Hypothalamus (tissue), 51 donors: ENCODE measurements around the gene UBE2E2.

Experiments
- DNase-seq, 51 donors: peaks; one replicate each; lab custom pipeline; 2025; lab: John Stamatoyannopoulos, UW

UBE2E2 gene

DNA sequence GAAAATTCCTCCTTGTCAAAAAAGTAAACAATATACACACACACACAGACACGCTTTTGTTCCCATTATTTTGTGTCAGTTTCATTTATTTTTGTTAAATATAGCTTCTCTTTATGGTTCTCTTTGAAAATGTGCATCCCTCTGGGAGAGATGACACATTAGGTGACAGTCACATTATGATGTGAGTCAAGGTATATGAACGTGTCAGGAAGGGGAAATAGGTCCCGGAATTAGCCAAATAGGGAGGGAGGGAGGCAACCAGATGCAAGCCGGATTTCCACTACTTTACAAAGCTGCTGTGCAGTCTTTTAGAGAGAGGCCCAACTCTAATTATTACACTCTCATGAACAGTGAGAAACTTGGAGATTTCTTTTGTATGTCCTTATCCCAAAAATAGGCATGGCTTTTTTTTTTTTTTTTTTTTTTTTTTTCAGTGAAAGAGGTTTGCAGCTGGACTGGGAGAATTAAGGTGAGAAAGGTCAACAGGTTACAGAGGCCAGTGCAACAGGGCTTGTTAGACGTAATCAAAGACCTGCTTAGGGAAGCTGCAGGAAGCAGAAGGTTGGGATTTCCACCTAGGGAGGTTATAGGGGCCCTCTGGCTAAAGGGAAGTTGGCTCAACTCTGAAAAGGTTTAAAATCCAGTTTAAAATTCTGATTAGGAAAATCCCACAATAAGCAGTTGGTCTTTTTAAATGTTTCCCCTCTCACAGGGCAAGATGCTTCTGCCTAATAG is 362.1 kb downstream of the UBE2E2 start:
- DNase-seq = no peak

DNA sequence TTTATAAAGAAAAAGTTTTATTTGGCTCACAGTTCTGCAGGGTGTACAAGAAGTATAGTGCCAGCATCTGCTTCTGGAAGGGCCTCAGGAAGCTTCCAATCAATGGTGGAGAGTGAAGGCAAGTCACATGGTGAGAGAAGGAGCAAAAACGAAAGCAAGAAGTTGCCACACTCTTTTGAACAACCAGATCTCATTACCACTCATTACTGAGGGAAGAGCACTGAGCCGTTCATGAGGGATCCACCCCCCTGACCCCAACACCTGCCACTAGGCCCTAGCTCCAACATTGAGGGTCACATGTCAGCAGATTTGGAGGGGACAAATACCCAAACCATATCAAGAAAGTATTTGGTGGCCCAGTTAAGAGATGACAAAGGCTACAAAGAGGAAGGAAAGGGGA is 363.4 kb downstream of the UBE2E2 start:
- no peak for DNase-seq

DNA sequence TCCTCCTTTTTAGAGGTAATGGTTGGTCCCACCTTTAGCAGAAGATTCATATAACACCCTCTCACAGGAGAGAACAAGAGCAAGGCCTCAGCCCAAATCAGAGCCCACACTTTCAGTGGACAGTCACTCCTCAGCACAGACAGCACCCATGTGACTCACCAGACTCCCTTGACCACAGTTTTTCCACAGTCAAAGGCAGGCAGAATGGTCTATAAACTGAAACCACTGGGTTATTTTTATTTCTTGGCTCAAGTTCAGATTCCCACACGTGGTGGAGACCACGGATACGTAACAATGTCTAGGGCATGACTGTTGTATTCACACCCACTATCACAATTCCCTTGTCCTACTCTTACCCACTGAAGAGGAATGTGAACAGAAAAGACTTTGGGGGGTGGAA is 364.8 kb downstream of the UBE2E2 start:
- no peak for DNase-seq

DNA sequence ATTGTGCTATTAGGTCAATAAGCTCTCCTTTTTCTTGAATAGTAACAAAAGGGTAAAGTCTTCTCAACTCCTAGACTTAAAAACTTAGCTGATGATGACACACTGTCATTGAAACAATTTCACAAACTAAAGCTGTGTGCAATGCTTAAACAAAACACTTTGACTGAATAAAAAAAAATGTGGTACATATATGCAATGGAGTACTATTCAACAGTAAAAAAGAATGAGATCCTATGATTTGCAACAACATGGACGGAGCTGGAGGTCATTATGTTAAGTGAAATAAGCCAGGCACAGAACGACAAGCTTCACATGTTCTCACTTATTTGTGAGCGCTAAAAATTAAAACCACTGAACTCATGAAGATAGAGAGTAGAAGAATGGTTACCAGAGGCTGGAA is 370.7 kb downstream of the UBE2E2 start:
- DNase-seq = no peak

DNA sequence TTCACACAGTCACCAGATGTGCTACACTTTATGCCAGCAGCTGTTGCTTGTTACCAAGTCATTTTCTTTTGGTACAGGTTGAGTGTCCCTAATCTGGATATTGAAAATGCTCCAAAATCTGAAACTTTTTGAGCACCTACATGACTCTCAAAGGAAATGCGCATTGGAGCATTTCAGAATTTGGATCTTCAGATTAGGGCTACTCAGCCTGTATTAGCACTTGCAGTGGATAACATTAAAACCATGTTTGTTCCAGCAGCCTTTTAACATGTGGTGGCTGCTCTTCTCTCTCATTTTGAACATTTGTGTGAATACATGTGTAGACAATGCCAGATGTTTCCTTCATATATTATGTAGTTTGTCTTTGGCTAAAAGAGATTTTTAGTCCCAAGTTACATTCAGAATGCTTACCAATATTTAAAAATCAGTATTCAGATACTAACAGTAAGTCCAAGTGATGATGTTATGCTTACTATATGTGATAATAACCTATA is 371.7 kb downstream of the UBE2E2 start:
- DNase-seq = no peak

DNA sequence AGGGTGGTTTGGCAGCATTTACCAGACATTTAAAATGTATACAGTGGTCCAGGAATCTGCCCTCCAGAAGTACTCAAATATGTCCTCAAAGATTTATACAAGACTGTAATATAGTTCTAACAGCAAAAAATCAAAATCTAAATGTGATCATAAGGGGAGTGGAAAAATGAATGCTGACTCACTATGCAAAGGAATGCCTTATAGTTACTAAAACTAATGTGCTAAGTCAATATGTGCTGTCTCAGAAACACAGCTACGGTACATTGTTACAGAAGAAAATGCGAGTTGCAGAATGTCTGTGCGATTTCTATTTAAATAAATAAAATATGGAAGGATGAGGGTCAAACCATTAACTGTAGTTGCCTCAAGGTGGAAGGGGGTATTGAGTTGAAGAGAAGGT is 372.6 kb downstream of the UBE2E2 start:
- no peak for DNase-seq

DNA sequence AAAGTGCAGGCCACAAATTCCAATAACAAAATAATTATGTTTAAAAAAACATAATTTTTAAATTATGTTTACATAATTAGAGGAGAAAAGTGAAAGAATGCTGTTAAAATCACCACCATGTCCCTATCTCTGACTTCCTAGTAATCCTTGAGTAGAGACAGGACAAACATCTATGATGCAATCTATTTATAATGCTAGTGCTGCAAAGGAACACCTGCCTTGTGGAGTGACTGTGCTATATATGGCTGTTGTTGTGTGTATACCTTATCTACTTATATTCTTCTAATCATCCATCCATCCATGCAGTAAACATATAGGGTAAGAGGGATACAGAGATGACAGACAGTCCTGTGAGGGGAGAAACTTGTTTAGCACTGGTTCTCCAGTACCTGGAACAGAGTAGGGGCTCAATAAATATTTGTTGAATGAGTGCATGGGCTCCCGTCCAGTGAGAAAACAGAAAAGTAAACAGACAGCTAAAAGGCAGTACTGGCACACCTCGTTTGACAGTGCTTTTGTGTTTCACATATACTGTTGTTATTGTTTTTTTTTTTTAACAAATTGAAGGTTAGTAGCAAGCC is 373.3 kb downstream of the UBE2E2 start:
- no peak for DNase-seq

DNA sequence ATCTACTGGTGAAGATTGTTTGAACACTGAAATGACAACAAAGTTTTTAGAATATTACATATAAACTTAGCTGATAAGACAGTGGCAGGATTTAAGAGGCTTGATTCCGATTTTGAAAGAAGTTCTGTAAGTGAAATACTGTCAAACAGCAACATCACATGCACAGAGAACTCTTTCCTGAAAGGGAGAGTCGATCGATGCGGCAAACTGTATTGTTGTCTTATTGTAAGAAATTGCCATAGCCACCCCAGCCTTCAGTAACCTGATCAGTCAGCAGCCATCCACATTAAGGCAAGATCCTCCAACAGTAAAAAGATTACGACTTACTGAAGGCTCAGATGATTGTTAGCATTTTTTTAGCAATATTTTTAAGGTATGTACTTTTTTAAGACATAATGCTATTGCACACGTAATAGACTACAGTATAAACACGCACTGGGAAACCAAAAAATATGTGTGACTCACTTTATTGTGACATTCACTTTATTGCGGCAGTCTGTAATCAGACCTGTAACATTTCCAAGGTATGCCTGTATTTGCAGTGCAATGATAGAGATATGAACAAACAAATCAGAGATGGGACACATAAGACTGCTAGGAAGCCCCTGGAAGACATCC is 377.1 kb downstream of the UBE2E2 start:
- DNase-seq = no peak

DNA sequence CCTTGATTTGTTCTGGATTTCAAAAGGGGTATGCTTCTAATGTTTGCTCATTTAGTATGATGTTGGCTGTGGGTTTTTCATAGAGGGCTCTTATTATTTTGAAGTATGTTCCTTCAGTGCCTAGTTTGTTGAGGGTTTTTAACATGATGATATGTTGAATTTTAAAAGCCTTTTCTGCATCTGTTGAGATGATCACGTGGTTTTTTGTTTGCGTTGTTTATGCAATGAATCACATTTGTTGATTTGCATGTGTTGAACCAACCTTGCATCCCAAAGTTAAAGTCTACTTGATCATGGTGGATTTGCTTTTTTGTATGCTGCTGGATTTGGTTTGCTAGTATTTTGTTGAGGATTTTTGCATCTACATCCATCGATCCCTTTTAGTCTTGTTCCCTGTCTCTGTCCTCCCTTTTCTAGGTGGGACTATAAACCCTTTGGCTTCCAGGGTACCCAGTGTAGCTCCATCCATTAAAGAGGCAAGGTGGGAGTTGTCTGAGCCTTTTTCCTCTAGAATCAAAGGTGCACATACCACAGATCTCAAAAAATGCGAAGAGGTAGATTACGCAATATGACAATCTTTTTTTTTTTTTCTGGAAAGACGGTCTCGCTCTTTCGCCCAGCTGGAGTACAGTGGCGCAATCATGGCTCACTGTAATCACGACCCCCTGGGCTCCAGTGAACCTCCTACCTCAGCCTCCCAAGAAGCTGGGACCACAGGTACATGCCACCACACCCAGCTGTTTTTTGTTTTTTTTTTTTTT is 381.0 kb downstream of the UBE2E2 start:
- no peak for DNase-seq

DNA sequence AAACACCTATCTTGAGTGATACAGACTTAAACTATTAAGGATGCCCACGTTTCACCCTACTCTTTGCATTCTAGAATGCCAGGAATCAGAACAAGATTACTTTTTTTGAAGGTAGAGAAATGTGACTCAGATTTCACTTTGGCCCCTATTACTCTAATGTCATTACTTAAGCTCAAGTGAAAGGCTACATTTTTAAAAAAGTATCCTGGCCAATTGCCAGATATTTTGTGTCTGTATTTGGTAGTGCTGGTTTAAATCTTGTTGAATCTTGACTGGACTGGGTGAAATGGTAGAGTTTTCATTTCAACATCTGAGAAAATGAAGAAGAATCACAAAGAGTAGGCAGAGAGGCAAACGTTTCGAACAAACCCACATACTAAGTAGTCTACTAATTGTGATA is 384.4 kb downstream of the UBE2E2 start:
- DNase-seq = no peak

DNA sequence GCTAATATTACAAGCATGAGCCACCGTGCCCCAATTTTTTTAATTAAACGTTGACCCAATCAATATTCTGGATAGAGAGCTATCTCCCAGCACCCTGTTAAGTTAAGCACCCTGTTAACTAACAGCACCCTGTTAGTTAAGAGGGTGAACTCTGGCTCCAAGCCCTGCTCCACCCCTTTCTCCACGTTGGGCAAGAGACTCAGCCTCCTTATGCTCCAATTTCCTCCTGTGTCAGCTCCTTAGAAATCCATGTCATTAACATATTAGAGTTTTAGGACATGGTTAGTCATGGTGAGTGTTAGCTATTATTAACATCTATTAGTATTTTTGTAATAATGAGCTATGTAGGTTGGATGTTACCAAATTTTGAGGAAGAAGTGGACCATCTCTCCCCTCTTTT is 385.4 kb downstream of the UBE2E2 start:
- no peak for DNase-seq

DNA sequence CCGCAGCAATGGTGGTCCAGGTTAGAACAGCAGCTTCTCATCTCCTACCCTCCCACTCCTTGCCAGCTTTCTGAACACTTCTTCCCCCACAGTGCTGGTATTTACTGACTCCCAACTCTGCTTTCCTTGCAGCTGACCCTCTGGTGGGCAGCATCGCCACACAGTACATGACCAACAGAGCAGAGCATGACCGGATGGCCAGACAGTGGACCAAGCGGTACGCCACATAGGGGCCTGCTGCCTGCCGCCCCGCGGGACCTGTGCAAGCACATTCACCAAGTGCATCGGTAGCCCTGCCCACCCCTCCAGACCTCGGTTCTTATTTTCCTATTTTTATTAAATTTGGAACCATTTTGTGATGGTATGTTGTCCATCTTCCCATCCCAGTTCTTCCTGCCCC is 386.5 kb downstream of the UBE2E2 start:
- no peak for DNase-seq

DNA sequence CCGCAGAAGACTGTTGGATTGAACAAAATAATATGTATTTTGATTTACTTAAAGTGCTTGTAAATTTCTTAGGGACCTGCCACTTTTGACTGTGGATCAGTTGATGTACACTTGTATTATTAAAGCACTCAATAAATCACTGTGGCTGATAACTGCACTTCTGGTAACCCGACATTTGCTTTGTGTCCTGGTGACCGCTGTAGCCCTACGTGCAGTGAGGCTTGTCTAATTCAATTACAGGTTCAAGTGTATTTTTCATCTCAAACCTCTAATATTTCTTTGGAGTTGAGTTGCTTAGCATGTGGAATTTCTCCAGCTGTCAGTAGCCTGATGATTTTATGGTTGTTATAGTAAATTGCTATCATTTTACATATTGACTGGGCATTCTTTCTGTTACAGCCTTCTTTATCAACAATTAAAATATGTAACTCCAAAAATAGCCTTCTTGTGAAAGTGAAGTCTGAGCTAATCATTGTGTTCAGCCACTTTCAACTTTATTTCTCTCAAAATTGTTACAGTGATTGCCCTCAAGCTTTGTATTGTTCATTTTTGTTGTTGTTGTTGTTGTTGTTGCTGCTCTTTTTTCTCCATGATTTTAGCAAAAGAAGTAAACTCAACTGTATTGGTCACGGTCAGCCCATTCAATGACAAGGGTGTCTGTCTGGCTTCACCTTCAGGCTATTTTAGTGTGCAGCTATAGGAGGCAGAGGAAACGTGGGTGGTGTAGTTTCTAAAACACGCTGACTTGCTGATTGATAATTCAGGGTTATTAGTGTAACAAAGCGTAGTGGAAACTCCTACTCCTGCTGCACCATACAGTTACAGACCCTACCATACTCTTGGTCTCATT is 387.5 kb downstream of the UBE2E2 start:
- no peak for DNase-seq

DNA sequence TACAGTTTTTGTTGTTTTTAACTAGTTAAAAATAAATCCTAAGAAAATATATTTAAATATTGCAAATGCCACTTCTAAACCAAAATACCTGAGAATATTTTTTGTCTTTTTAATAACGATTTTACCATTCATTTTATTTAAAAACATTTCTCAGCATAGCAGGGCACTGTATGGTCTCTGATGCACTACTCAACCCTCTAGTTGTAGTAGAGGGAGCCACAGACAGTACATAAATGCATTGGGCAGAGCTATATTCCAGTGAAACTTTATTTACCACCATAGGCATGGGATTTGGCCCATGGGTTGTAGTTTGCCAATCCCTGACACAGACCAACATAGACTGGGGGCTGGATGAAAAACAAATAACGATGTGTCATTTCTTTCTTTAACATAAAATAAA is 388.2 kb downstream of the UBE2E2 start:
- DNase-seq = no peak

DNA sequence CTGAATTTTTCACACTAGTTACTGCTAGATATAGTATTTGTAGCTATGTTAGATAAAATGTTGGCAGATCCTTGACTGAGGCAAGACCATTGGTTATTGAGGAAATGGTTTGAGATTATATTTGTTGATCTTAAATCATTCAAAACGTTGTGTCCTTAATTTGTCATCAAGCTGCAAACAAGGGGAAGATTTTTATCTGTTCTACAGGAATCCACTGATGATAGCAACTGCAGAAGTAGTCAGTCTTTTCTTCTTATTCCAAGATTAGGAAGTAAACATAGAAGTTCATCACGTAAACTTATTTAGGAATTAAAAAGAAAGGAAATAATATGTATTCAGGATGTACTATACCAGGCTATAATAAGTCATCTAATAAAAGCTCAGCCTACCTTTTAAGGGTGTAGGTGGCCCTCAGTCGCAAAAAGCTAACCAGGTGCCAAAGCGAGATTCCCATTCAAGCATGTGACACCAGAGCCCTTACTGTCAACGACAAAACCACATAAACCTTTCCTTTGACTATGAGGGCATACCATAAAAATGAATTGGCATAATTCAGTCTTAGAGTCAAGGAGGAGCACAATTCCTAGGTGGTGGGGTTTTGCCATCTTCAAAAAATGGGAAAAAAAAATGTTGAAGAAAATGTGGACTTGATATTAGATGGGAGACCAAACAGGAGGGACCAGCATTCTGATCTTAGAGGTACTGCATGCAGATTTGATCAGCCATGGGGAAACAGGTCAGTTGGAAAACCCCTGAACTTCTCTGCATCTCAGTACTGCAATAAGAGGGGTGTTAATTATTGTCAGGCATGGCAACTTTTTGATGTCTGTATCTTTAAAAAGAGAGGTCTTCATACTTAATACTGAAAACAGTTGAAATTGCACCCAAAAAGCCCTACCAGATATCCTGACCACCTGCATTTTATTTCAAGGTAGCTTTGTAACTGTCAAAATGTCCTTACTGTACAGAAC is 390.1 kb downstream of the UBE2E2 start:
- DNase-seq = no peak

DNA sequence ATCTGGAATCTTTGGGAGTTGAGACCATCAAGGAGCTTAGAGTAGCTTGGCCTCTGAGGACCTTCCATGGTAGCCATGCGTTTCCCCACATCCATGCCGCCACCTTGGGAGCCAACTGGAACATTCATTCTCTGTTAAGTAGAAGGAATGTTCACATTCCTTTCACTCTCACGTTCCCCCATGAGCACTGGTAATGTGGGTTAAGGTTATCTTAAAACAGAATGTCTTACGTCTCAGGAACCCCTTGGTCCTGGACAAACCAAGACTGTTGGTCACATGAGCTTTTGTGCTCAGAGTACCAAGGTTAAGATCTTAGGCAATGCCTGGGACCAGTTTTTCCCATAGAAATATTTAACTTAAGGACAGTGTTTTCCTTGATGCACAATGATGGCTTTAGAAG is 390.9 kb downstream of the UBE2E2 start:
- DNase-seq = no peak

DNA sequence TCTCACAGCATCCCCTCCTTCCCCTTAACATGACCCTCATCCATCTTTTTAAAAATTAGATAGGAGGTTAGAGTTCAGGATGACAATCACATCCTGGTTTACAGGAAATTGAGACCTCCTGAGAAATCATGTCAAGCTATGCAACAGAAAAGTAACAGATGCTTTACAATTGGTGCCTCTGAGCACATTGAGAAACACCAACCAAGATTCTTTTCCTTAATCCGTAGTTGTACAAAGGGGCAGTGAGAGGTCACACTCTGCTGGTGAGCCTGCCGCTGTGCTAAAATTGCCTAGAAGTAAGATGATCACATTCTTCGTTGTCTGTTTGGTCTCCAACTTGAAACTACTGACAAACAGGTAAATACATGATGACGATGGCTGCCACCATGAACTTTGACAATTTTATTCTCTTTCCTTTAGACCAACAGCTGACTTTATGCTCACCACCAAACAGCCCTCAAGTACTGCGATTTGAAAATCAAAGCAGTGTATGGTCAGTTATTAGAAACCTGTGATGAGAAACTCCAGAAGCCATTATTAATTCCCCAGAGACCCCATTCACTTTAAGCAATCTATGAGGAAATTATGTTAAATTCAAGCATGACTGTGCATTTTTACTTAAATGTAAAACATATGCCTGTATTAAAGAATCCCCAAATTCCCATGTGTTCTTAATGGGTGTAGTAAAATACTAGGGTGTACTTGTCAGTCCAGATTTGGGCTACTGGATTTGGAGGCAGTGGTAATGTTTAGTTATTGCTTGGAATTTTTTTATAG is 392.0 kb downstream of the UBE2E2 start:
- DNase-seq = no peak

DNA sequence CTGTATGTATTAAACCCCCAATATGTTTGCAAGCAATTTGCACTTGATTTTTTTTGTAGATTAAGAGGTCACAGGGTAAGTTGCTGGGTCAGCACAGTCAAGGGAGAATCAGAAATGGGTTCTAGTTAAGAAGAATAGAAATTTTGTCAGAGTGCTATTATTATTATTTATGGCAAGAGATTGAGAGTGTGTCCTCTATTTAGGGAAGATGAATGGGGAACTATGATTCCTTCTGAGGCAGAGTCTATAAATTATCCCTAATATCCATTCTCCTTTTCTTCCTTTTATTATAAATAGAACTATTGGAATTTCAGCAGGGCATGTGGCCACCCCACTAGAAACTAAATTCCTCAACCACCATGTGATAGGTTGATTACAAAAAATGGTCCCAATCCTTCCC is 392.7 kb downstream of the UBE2E2 start:
- no peak for DNase-seq
